ENCODE measurements around the gene GIMAP1. TPM values are rescaled to one million over a fixed set of nuclear protein-coding genes. Genes with fewer than 3 reads are reported as not detected.

The GIMAP1 gene
- total RNA-seq, 1 donor from 2014 or later: not detected

DNA sequence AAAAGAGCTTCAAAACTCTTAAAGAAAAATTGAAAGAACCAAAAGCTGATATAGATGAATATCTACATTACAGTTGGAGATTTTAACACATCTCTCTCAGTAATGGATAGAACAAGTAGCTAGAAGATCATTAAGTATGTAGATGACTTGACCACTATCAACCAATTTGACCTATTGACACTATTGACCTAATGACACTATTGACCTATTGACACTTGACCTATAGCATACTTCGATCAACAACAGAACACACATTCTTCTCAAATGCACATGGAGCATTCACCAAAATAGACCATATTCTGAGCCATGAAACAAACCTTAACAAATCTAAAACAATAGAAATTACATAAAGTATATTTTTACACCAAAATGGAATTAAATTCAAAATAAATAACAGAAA is 43.1 kb downstream of the GIMAP1 start:
- DNase-seq: no peak
- no peaks in the 10 kb centered on the region for H3K9me3 Mint-ChIP-seq (ENCODE audit: unreplicated experiment)
- H3K4me1 Mint-ChIP-seq (ENCODE audit: low read depth, unreplicated experiment): no peaks in the 10 kb centered on the region
- TF ChIP-seq, protein P1, sequence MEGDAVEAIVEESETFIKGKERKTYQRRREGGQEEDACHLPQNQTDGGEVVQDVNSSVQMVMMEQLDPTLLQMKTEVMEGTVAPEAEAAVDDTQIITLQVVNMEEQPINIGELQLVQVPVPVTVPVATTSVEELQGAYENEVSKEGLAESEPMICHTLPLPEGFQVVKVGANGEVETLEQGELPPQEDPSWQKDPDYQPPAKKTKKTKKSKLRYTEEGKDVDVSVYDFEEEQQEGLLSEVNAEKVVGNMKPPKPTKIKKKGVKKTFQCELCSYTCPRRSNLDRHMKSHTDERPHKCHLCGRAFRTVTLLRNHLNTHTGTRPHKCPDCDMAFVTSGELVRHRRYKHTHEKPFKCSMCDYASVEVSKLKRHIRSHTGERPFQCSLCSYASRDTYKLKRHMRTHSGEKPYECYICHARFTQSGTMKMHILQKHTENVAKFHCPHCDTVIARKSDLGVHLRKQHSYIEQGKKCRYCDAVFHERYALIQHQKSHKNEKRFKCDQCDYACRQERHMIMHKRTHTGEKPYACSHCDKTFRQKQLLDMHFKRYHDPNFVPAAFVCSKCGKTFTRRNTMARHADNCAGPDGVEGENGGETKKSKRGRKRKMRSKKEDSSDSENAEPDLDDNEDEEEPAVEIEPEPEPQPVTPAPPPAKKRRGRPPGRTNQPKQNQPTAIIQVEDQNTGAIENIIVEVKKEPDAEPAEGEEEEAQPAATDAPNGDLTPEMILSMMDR (IDR thresholded peaks at IDR 0.05; ENCODE audit: partially characterized antibody, unreplicated experiment): no peak
- peaks cover 2% of the 10 kb centered on the region for H3K27me3 Mint-ChIP-seq (ENCODE audit: unreplicated experiment)
- H3K36me3 Mint-ChIP-seq (ENCODE audit: unreplicated experiment): no peaks in the 10 kb centered on the region
- no peak overlapping the region for H3K4me3 Mint-ChIP-seq (ENCODE audit: unreplicated experiment)
- no peak overlapping the region for H3K27ac Mint-ChIP-seq (ENCODE audit: unreplicated experiment)

DNA sequence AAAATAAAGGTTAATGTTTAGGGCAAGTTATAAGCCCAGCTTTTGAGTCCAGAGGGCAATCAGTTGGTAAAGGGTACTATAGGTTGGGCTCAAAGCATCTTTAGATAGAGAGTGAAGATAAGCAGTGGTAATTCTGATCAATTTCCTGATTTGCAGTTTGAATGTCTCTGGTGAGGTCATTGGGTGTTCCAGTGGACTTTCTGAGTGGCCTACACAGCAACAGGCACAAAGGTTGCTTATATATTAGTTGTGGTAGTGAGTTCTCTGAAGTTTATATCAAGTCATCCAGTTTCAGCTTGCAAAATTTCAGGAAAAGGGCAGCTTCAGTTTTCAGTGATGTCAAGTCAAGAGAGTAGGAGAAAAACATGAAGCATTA is 49.9 kb downstream of the GIMAP1 start:
- DNase-seq: no peak
- Mint-ChIP-seq H3K27ac (ENCODE audit: unreplicated experiment) (no peak overlapping the region), H3K9me3 (ENCODE audit: unreplicated experiment) (no peaks in the 10 kb centered on the region), H3K4me3 (ENCODE audit: unreplicated experiment) (no peak overlapping the region), H3K27me3 (ENCODE audit: unreplicated experiment) (peaks cover 1% of the 10 kb centered on the region), H3K4me1 (ENCODE audit: low read depth, unreplicated experiment) (no peaks in the 10 kb centered on the region), H3K36me3 (ENCODE audit: unreplicated experiment) (no peaks in the 10 kb centered on the region)
- TF ChIP-seq, protein P1 (IDR thresholded peaks at IDR 0.05; ENCODE audit: partially characterized antibody, unreplicated experiment): no peak

DNA sequence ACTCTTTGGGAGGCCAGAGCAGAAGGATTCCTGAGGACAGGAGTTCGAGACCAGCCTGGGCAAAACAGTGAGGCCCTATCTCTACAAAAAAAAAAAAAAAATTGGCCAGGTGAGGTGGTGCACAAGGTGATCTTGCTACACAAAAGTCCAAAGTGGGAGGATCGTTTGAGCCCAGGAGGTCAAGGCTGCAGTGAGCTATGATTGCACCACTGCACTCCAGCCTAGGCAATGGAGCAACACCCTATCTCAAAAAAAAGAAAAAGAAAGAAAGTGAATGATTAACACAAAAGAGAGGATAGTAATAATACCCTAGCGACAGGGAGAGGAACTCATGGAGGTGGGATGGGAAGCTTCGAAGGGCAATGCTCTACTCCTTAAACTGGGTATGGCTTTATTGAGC is 53.4 kb downstream of the GIMAP1 start:
- Mint-ChIP-seq H3K27ac (ENCODE audit: unreplicated experiment) (no peak overlapping the region), H3K36me3 (ENCODE audit: unreplicated experiment) (no peaks in the 10 kb centered on the region)

More for the DNA sequence above, 53.4 kb downstream of the GIMAP1 start:
- DNase-seq: no peak
- Mint-ChIP-seq H3K9me3 (ENCODE audit: unreplicated experiment) (peaks cover 2% of the 10 kb centered on the region), H3K27me3 (ENCODE audit: unreplicated experiment) (peaks cover 1% of the 10 kb centered on the region), H3K4me1 (ENCODE audit: low read depth, unreplicated experiment) (no peaks in the 10 kb centered on the region), H3K4me3 (ENCODE audit: unreplicated experiment) (no peak overlapping the region)
- TF ChIP-seq, protein P1 (IDR thresholded peaks at IDR 0.05; ENCODE audit: partially characterized antibody, unreplicated experiment): no peak

Other genes starting within 250 kb of the GIMAP1 start
- gene GIMAP7, start 201.7 kb upstream of the GIMAP1 start, total RNA-seq (ENCODE audit: unreplicated experiment): not detected
- gene GIMAP4, start 149.2 kb upstream of the GIMAP1 start, total RNA-seq (ENCODE audit: unreplicated experiment): not detected
- not detected for gene GIMAP6, start 84.2 kb upstream of the GIMAP1 start, total RNA-seq (ENCODE audit: unreplicated experiment)
- gene GIMAP2, start 30.9 kb upstream of the GIMAP1 start, total RNA-seq (ENCODE audit: unreplicated experiment): not detected
- not detected for gene GIMAP5, start 20.8 kb downstream of the GIMAP1 start, total RNA-seq (ENCODE audit: unreplicated experiment)
- 0.44 TPM for gene TMEM176B, start 83.8 kb downstream of the GIMAP1 start, total RNA-seq (ENCODE audit: unreplicated experiment)
- gene TMEM176A, start 84.2 kb downstream of the GIMAP1 start, total RNA-seq (ENCODE audit: unreplicated experiment): 1.3 TPM
- not detected for gene AOC1, start 135.9 kb downstream of the GIMAP1 start, total RNA-seq (ENCODE audit: unreplicated experiment)